VCaP (cell line): Measurements from ENCODE around the gene BRINP3.
"Not testable (repeated sequence)": the region's sequence is repeated elsewhere in the genome, so short reads cannot be mapped to it uniquely, and the experiment has no call there.

Experiments used
- H3K27ac ChIP-seq: fragments of 450-650 bp; 2 replicates; pipeline ENCODE4 v1.5.1; 2017
- TF ChIP-seq, protein P1 (sequence below): fragments of 450-650 bp; conservative IDR thresholded peaks from 2 replicates; pipeline ENCODE4 v1.5.1; 2017; ENCODE audit warnings: mild to moderate bottlenecking, moderate library complexity

The BRINP3 gene

DNA sequence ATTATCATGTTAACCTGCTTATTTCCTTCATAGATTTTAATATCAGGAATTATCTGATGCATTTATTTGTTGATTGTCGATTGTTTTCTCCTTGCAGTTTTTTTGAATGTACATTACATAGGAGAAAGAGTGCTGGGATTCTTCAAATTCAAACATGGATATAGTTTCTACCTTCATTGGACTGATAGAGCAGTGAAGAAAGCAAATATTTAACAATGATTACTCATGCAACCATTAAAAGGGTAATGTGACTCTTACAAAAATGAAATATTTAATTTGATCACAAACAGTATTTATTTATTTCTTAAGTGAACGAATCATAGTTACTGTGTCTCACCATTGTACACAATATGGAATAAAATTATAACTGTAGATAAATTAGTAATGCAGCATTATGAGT, 350.9 kb downstream of the BRINP3 start:
- TF ChIP-seq, protein P1, sequence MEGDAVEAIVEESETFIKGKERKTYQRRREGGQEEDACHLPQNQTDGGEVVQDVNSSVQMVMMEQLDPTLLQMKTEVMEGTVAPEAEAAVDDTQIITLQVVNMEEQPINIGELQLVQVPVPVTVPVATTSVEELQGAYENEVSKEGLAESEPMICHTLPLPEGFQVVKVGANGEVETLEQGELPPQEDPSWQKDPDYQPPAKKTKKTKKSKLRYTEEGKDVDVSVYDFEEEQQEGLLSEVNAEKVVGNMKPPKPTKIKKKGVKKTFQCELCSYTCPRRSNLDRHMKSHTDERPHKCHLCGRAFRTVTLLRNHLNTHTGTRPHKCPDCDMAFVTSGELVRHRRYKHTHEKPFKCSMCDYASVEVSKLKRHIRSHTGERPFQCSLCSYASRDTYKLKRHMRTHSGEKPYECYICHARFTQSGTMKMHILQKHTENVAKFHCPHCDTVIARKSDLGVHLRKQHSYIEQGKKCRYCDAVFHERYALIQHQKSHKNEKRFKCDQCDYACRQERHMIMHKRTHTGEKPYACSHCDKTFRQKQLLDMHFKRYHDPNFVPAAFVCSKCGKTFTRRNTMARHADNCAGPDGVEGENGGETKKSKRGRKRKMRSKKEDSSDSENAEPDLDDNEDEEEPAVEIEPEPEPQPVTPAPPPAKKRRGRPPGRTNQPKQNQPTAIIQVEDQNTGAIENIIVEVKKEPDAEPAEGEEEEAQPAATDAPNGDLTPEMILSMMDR, result no peak
- no peak overlapping the region for H3K27ac ChIP-seq

DNA sequence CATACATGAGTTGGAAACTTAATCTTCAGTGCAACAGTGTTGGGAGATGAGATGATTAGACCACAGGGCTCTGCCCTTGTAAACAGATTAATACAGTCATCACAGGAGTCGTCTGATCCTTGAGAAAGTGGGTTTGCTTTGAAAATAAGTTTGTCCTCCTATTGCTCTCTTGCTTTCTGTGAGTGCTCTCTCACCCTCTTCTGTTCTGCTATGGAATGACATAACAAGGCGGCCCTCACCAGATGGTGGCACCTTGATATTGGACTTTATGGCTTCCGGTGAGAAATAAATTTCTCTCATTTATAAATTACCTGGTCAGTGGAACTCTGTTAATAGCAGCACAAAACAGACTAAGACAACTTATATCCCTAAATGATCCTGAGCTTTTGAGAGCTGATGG, 353.6 kb downstream of the BRINP3 start:
- no peak overlapping the region for H3K27ac ChIP-seq
- TF ChIP-seq, protein P1, result no peak

DNA sequence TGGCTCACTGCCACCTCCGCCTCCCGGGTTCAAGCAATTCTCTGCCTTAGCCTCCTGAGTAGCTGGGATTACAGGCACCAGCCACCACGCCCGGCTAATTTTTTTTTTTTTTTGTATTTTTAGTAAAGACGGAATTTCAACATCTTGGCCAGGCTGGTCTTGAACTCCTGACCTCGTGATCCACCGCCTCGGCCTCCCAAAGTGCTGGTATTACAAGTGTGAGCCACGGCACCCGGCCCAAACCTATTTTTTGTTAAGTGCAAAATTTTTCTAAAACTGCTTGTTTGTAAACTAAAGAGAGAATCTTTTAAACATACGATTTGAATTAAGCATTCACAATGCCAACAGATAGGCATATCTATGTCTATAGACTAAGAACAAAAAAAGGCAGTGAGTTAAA, 357.1 kb downstream of the BRINP3 start:
- not testable (repeated sequence) for H3K27ac ChIP-seq

DNA sequence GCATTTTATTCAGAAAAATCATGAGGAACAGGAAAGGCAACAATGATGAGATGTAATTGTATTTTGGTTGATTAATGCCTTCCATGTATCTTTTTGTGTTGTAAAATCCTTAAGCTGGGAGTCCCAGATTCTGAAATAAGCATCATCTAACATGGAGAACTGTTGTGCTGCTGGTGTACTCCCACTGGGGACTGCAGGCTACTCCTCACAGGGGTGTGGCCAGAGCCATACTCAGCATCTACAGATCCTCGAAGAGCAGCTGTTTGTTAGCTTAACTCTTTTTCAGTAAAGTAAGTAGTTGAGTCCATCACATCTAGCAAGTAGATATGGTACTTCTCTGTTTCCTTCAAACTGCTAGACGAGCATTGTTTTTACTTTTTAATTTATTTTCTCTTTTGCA, 358.0 kb downstream of the BRINP3 start:
- TF ChIP-seq, protein P1, result no peak
- no peak overlapping the region for H3K27ac ChIP-seq

DNA sequence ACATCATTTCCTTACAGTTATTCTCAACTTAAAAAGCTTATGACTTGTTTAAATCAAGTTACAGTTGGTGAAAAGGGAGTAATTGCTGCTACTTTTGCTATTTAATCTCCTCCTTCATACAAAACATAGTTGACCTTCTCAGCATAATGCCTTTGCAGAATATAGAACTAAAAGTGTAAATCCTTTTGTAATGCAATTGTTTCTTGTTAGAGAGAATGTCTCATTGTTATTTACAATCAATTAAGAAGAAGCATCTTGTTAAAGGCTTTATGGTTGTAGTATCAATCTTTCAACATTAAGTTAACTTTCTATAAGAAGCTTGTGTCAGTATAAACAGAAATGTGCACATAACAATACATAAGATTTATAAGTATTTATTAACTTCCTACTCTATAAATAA, 360.7 kb downstream of the BRINP3 start:
- H3K27ac ChIP-seq, result no peak overlapping the region
- TF ChIP-seq, protein P1, result no peak

DNA sequence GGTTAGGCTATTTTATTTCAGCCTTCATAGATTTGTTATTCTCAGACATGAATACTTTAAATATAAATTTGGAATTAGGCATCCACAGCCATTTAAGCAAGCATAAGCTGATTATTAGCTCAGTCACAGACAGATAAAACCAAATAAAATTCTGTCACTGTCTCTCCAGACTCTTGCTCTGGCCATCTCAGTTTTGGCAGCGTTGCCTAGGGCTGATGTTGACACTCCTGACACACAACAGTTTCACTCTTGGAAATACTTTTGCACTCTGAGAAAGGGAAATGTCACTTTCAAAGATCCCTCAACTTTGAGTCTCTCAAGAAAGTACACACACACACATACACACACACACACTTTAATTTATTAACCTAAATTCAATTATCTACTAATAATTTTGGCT, 372.7 kb downstream of the BRINP3 start:
- H3K27ac ChIP-seq, result no peak overlapping the region
- TF ChIP-seq, protein P1, result no peak

DNA sequence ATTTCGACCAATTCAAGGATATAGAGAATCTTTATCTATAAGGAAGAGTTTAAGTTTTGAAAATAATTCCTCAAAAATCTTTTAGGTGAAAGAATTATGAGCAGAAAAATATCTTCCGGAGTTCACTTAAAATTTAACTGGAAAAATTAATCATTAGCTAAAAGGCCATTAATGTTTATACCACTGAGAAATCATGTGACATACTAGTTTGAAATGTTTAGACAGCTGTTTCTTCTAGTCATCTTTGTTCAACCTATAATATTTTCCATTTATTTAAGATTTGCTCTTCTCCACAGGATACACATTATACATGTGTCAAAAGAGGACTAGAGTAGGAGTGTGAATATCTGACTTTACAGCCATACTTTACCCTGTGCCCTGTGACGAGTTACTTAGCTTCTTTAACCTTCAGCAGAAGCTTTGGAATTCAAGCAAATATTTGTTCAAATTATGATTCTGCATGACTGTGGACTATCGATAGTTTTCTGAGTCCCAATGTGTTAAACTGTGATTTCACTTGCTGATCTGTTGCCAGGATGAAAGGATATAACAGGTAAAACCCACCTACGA, 374.8 kb downstream of the BRINP3 start:
- TF ChIP-seq, protein P1, result no peak
- no peak overlapping the region for H3K27ac ChIP-seq

DNA sequence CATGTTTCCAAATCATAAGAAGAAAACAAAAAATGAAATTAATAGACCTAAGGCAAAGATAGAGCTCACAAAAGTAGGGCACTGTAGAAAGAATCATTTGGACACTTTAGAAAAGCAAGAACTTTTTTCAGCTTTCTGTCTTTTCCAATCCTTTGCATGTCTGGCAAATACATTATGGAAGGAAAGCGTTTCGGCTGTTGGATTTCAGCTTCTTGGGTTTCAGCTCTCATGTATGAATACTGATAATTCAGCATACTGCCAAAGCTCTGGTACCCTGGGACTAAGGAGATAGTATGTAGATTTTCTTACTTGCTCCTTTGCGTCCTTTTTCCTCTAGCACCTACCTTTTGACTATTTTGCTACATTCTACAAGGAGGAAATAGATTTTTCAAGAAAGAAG, 375.9 kb downstream of the BRINP3 start:
- TF ChIP-seq, protein P1, result no peak
- no peak overlapping the region for H3K27ac ChIP-seq
